ENCODE data around the gene HMCN2. TPM values are rescaled to one million over a fixed set of nuclear protein-coding genes. Genes with fewer than 3 reads are reported as not detected.

HMCN2 gene
- total and polyA plus RNA-seq, 2 of the 4 experiments (the other 2 are of a cell fraction), result 0.02 TPM; not detected in 1

DNA sequence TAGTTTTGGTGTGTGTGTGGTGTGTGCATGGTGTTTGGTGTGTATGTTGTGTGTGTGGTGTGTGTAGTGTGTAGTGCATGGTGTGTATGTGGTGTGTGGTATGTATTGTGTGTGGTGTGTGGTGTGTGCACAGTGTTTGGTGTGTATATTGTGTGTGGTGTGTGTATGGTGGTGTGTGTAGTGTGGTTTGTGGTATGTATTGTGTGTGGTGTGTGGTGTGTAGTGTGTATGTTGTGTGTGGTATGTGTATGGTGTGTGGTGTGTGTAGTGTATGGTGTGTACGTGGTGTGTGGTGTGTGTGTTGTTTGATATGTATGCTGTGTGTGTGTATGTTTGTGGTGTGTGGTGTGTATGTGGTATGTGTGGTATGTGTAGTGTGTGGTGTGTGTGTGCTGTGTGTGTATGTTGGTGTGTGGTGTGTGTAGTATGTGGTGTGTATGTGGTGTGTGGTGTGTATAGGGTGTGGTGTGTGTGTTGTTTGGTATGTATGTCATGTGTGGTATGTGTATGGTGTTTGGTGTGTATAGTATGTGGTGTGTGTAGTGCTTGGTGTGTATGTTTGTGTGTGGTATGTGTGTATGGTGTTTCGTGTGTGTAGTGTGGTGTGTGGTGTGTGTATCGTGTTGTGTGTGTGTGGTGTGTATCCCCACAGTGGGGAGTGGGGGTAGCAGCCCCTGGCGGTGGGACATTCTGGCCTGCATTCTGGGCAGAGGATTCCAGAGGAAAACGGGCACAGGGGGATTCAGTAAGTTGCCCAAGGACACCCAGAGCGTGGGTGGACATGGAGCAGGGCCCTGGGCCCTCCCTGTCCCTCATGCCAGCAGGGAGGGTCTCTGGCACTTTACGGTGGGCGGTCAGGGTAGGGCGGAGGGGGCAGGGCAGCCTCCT, 79.7 kb downstream of the HMCN2 start:
- H3K14ac ChIP-seq (replicated peaks; ENCODE audit: low read depth, low read length), result 0 out of 2 replicates have a peak overlapping the region, but pooled peaks have one; percentile 28
- H3K9me1 ChIP-seq (ENCODE audit: insufficient read depth, low read length), result peaks cover 9% of the 10 kb centered on the region; the same call in 1 of the 2 replicates
- peak overlapping the region; percentile 35 for H2AK5ac ChIP-seq (ENCODE audit: low read depth, low read length)
- no peak overlapping the region for H2BK120ac ChIP-seq (ENCODE audit: low read depth, low read length)
- H3K9me3 ChIP-seq (ENCODE audit: control insufficient read depth, insufficient read depth, low read length), result no peaks in the 10 kb centered on the region
- no peak overlapping the region for H3K9ac ChIP-seq (ENCODE audit: low read depth, low read length)
- TF ChIP-seq RAD21 (IDR thresholded peaks at IDR 0.05; ENCODE audit: low read length), result no peak
- TF ChIP-seq, protein P1, sequence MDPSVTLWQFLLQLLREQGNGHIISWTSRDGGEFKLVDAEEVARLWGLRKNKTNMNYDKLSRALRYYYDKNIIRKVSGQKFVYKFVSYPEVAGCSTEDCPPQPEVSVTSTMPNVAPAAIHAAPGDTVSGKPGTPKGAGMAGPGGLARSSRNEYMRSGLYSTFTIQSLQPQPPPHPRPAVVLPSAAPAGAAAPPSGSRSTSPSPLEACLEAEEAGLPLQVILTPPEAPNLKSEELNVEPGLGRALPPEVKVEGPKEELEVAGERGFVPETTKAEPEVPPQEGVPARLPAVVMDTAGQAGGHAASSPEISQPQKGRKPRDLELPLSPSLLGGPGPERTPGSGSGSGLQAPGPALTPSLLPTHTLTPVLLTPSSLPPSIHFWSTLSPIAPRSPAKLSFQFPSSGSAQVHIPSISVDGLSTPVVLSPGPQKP (IDR thresholded peaks at IDR 0.05; ENCODE audit: borderline replicate concordance, low read depth, low read length), result no peak
- no peak for TF ChIP-seq RCOR1 (IDR thresholded peaks at IDR 0.05; ENCODE audit: insufficient replicate concordance, low read length)
- TF ChIP-seq FOS (IDR thresholded peaks at IDR 0.05; ENCODE audit: low read depth, low read length), result no peak
- TF ChIP-seq RFX5 (IDR thresholded peaks at IDR 0.05; ENCODE audit: low read depth, low read length), result no peak
- no peak for TF ChIP-seq CEBPB (IDR thresholded peaks at IDR 0.05; ENCODE audit: low read depth, low read length)
- no peak for TF ChIP-seq CHD1 (IDR thresholded peaks at IDR 0.05; ENCODE audit: low read depth, low read length)
- TF ChIP-seq MAFK (IDR thresholded peaks at IDR 0.05; ENCODE audit: low read depth, low read length), result no peak
- TF ChIP-seq, protein P2, sequence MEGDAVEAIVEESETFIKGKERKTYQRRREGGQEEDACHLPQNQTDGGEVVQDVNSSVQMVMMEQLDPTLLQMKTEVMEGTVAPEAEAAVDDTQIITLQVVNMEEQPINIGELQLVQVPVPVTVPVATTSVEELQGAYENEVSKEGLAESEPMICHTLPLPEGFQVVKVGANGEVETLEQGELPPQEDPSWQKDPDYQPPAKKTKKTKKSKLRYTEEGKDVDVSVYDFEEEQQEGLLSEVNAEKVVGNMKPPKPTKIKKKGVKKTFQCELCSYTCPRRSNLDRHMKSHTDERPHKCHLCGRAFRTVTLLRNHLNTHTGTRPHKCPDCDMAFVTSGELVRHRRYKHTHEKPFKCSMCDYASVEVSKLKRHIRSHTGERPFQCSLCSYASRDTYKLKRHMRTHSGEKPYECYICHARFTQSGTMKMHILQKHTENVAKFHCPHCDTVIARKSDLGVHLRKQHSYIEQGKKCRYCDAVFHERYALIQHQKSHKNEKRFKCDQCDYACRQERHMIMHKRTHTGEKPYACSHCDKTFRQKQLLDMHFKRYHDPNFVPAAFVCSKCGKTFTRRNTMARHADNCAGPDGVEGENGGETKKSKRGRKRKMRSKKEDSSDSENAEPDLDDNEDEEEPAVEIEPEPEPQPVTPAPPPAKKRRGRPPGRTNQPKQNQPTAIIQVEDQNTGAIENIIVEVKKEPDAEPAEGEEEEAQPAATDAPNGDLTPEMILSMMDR (conservative IDR thresholded peaks at IDR 0.05; ENCODE audit: low read depth, low read length), result no peak
- TF ChIP-seq BHLHE40 (IDR thresholded peaks at IDR 0.05; ENCODE audit: low read depth, low read length), result no peak
- TF ChIP-seq POLR2A (IDR thresholded peaks at IDR 0.05; ENCODE audit: low read depth, low read length), result no peak
- TF ChIP-seq, protein P3, sequence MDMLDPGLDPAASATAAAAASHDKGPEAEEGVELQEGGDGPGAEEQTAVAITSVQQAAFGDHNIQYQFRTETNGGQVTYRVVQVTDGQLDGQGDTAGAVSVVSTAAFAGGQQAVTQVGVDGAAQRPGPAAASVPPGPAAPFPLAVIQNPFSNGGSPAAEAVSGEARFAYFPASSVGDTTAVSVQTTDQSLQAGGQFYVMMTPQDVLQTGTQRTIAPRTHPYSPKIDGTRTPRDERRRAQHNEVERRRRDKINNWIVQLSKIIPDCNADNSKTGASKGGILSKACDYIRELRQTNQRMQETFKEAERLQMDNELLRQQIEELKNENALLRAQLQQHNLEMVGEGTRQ (IDR thresholded peaks at IDR 0.05; ENCODE audit: low read depth, low read length), result no peak
- no peak for TF ChIP-seq SMC3 (IDR thresholded peaks at IDR 0.05; ENCODE audit: low read depth, low read length)
- no peak overlapping the region for H3K27ac ChIP-seq (ENCODE audit: insufficient read depth, low read length)
- peaks cover 31% of the 10 kb centered on the region; the same call in 1 of the 2 replicates for H3K27me3 ChIP-seq (ENCODE audit: control insufficient read depth, insufficient read depth, low read length)
- peaks cover 5% of the 10 kb centered on the region; the same call in 1 of the 2 replicates for H4K20me1 ChIP-seq (ENCODE audit: insufficient read depth, low read length)
- no peak overlapping the region for H4K5ac ChIP-seq (ENCODE audit: low read depth, low read length)
- 0 out of 2 replicates have a peak overlapping the region, but pooled peaks have one; percentile 35 for H3K23ac ChIP-seq (ENCODE audit: low read depth, low read length)
- H4K8ac ChIP-seq (ENCODE audit: low read depth in 2 of 2, low read length in 2 of 2), result no peak overlapping the region
- no peaks in the 10 kb centered on the region for H3K4me1 ChIP-seq (ENCODE audit: control insufficient read depth, insufficient read depth, low read length)
- H2AK9ac ChIP-seq (replicated peaks; ENCODE audit: low read depth, low read length, poor library complexity), result no peak overlapping the region
- peak overlapping the region; percentile 91 for H2BK5ac ChIP-seq (ENCODE audit: low read depth, low read length, poor library complexity, severe bottlenecking)
- H4K91ac ChIP-seq (ENCODE audit: insufficient read depth, low read depth, low read length), result no peak overlapping the region
- H2BK15ac ChIP-seq (ENCODE audit: low read depth, low read length), result no peak overlapping the region
- H3K4me3 ChIP-seq (ENCODE audit: insufficient read depth, low read depth, low read length), result no peak overlapping the region
- ChIA-PET POLR2A (ENCODE audit: unreplicated experiment) (no interaction called here), CTCF (no interaction called here)
- H3K79me1 ChIP-seq (ENCODE audit: low read depth in 1 of 2, low read length in 2 of 2), result no peaks in the 10 kb centered on the region
- H3K4me2 ChIP-seq (ENCODE audit: low read depth, low read length), result no peak overlapping the region
- 56% methylated on average over 3 of the region's 9 CpGs; no CpG with 5 or more reads in 1 of the 2 experiments for WGBS, 2 experiments (ENCODE audit: extremely low coverage in 2 of 2, insufficient read length in 1 of 2)
- ATAC-seq (ENCODE audit: low read depth), result no peak
- no peaks in the 10 kb centered on the region for H3K36me3 ChIP-seq (ENCODE audit: control insufficient read depth, insufficient read depth, low read length)
- intact Hi-C loops (cut with micrococcal nuclease) (no loop called here), dilution Hi-C loops (cut with HindIII; ENCODE audit: low sequenced_read_pairs, unreplicated experiment) (no loop called here), in situ Hi-C loops (cut with MboI; ENCODE audit: low sequenced_read_pairs) (no loop called here)
- H2BK20ac ChIP-seq (ENCODE audit: low read depth, low read length), result no peak overlapping the region
- no TSS peak for BruUV-seq (replicated peaks)
- no peak overlapping the region for H3K56ac ChIP-seq (ENCODE audit: extremely low read depth, insufficient read depth, low read length)
- H2AFZ ChIP-seq (replicated peaks; ENCODE audit: low read length, poor library complexity), result no peak overlapping the region
- H3K4ac ChIP-seq (ENCODE audit: low read depth, low read length), result no peak overlapping the region
- DNase-seq, result no peak
- no peak overlapping the region for H3K18ac ChIP-seq (ENCODE audit: low read depth, low read length)
